DND-41 (cell line): Measurements from ENCODE around the gene ZNF112.

Experiments
- ATAC-seq: fragments of 200-7000 bp; cut with Tn5 transposase; 3 replicates; pipeline ENCODE4 v1.9.1; 2021; ENCODE audit warnings: low read depth; ENCODE audit not compliant: insufficient read depth
- DNase-seq: peaks from one replicate; pipeline ENCODE4 v3.0.0-alpha.2; 2020
- H2AFZ ChIP-seq: 2 replicates; pipeline ENCODE4 v1.6.0; 2012; ENCODE audit warnings: low read depth, low read length
- H3K27ac ChIP-seq: 2 replicates; pipeline ENCODE4 v1.5.1; 2012; ENCODE audit warnings: low read length, inconsistent platforms
- H3K27me3 ChIP-seq: fragments of 200-600 bp; sonication (generic); 2 replicates; pipeline ENCODE4 v1.6.0; 2012; ENCODE audit warnings: low read length, mild to moderate bottlenecking, inconsistent platforms; ENCODE audit not compliant: insufficient read depth, poor library complexity
- H3K36me3 ChIP-seq: 2 replicates; pipeline ENCODE4 v1.5.1; 2012; ENCODE audit warnings: low read length, inconsistent platforms; ENCODE audit not compliant: insufficient read depth
- H3K4me1 ChIP-seq: 2 replicates; pipeline ENCODE4 v1.5.1; 2012; ENCODE audit warnings: mild to moderate bottlenecking, low read length; ENCODE audit not compliant: insufficient read depth
- H3K4me2 ChIP-seq: 2 replicates; pipeline ENCODE4 v1.6.0; 2012; ENCODE audit warnings: mild to moderate bottlenecking, moderate library complexity, low read length, inconsistent platforms; ENCODE audit not compliant: insufficient read depth
- H3K4me3 ChIP-seq, 2 experiments: fragments of 200-600 bp in 1 of 2; shearing (Covaris generic) in 1 of 2; 2 replicates each; pipeline ENCODE4 v1.5.1; 2012 to 2016; ENCODE audit warnings: inconsistent platforms in 2 of 2, low read length in 2 of 2, mild to moderate bottlenecking in 2 of 2, low read depth in 1 of 2, moderate library complexity in 1 of 2
- H3K79me2 ChIP-seq: 2 replicates; pipeline ENCODE4 v1.6.0; 2012; ENCODE audit warnings: low read length, inconsistent platforms; ENCODE audit not compliant: insufficient read depth
- H3K9ac ChIP-seq: 2 replicates; pipeline ENCODE4 v1.6.0; 2012; ENCODE audit warnings: low read depth, mild to moderate bottlenecking, inconsistent platforms, low read length, moderate library complexity
- H3K9me3 ChIP-seq: 2 replicates; pipeline ENCODE4 v1.5.1; 2012; ENCODE audit warnings: low read length, moderate library complexity, mild to moderate bottlenecking, inconsistent platforms; ENCODE audit not compliant: insufficient read depth, severe bottlenecking
- H4K20me1 ChIP-seq: 2 replicates; pipeline ENCODE4 v1.6.0; 2012; ENCODE audit warnings: low read length; ENCODE audit not compliant: insufficient read depth
- CTCF ChIP-seq: IDR thresholded peaks from 2 replicates; pipeline ENCODE4 v1.5.1; 2012; ENCODE audit warnings: borderline replicate concordance, low read length, moderate library complexity, mild to moderate bottlenecking; ENCODE audit not compliant: poor library complexity, severe bottlenecking; ENCODE audit errors: extremely low read depth
- EZH2 ChIP-seq: IDR thresholded peaks from 3 replicates; pipeline ENCODE4 v1.6.1; 2012; ENCODE audit warnings: borderline replicate concordance, low read depth, mild to moderate bottlenecking, moderate library complexity, low read length, inconsistent platforms; ENCODE audit not compliant: severe bottlenecking

Gene ZNF112

GRCh38 chr19:44278181-44278690, 78.2 kb downstream of the ZNF112 start:
- H3K36me3 ChIP-seq = peaks cover 13% of the 10 kb centered on the region
- no peaks in the 10 kb centered on the region for H3K79me2 ChIP-seq
- H4K20me1 ChIP-seq = no peaks in the 10 kb centered on the region
- H3K9ac ChIP-seq = no peak overlapping the region
- TF ChIP-seq EZH2 (no peak), CTCF (no peak)
- H3K4me1 ChIP-seq = no peaks in the 10 kb centered on the region
- no peak overlapping the region for H3K4me3 ChIP-seq
- ATAC-seq = no peak
- no peak overlapping the region for H3K27ac ChIP-seq
- no peak overlapping the region for H3K4me2 ChIP-seq
- H3K27me3 ChIP-seq = no peaks in the 10 kb centered on the region
- H2AFZ ChIP-seq = no peak overlapping the region
- no peak for DNase-seq
- no peaks in the 10 kb centered on the region for H3K9me3 ChIP-seq

- DNase-seq (no peak), ATAC-seq (no peak)
- TF ChIP-seq CTCF = no peak
- TF ChIP-seq EZH2 = no peak
Observed at GRCh38 chr19:44277331-44277730, 79.1 kb downstream of the ZNF112 start.

More at GRCh38 chr19:44277331-44277730, 79.1 kb downstream of the ZNF112 start:
- Histone ChIP-seq H3K4me3 (no peak overlapping the region), H3K27me3 (no peaks in the 10 kb centered on the region), H2AFZ (no peak overlapping the region), H3K9me3 (no peaks in the 10 kb centered on the region), H3K79me2 (no peaks in the 10 kb centered on the region), H3K9ac (no peak overlapping the region), H3K4me2 (no peak overlapping the region), H4K20me1 (no peaks in the 10 kb centered on the region), H3K27ac (no peak overlapping the region), H3K4me1 (no peaks in the 10 kb centered on the region), H3K36me3 (peaks cover 15% of the 10 kb centered on the region)
